IPS-15b (cell line): ENCODE measurements around the gene SBNO2.

Experiments used
- H3K27me3 ChIP-seq: one replicate; pipeline ENCODE4 v1.6.1; 2013; ENCODE audit warnings: low read length; ENCODE audit not compliant: control insufficient read depth, insufficient read depth
- H3K36me3 ChIP-seq: one replicate; pipeline ENCODE4 v1.6.1; 2013; ENCODE audit warnings: low read length; ENCODE audit not compliant: control insufficient read depth, insufficient read depth
- H3K4me1 ChIP-seq: one replicate; pipeline ENCODE4 v1.6.1; 2013; ENCODE audit warnings: mild to moderate bottlenecking, low read length; ENCODE audit not compliant: control insufficient read depth, insufficient read depth
- H3K4me3 ChIP-seq: one replicate; pipeline ENCODE4 v1.5.1; 2013; ENCODE audit warnings: low read depth, low read length
- H3K9ac ChIP-seq: one replicate; pipeline ENCODE4 v1.6.1; 2013; ENCODE audit warnings: low read depth, mild to moderate bottlenecking, low read length
- H3K9me3 ChIP-seq: one replicate; pipeline ENCODE4 v1.6.1; 2013; ENCODE audit warnings: mild to moderate bottlenecking, low read length; ENCODE audit not compliant: control insufficient read depth, insufficient read depth

SBNO2 gene

GRCh38 chr19:1107661-1108261 lies 66.3 kb downstream of the SBNO2 start:
- H3K36me3 ChIP-seq: peaks cover 51% of the 10 kb centered on the region
- no peaks in the 10 kb centered on the region for H3K4me1 ChIP-seq
- H3K27me3 ChIP-seq: no peaks in the 10 kb centered on the region
- H3K4me3 ChIP-seq: no peak overlapping the region
- H3K9ac ChIP-seq: no peak overlapping the region
- no peaks in the 10 kb centered on the region for H3K9me3 ChIP-seq

GRCh38 chr19:1106841-1107660 lies 67.0 kb downstream of the SBNO2 start:
- no peak overlapping the region for H3K9ac ChIP-seq

GRCh38 chr19:1105873-1106840 lies 67.9 kb downstream of the SBNO2 start:
- Histone ChIP-seq H3K4me3 (no peak overlapping the region), H3K27me3 (no peaks in the 10 kb centered on the region), H3K9me3 (no peaks in the 10 kb centered on the region), H3K4me1 (peaks cover 2% of the 10 kb centered on the region), H3K36me3 (peaks cover 46% of the 10 kb centered on the region), H3K9ac (no peak overlapping the region)

More at GRCh38 chr19:1106841-1107660, 67.0 kb downstream of the SBNO2 start:
- no peak overlapping the region for H3K4me3 ChIP-seq
- H3K27me3 ChIP-seq: no peaks in the 10 kb centered on the region
- peaks cover 51% of the 10 kb centered on the region for H3K36me3 ChIP-seq
- no peaks in the 10 kb centered on the region for H3K9me3 ChIP-seq
- H3K4me1 ChIP-seq: no peaks in the 10 kb centered on the region

- Histone ChIP-seq H3K27me3 (no peaks in the 10 kb centered on the region), H3K9ac (peak overlapping the region; percentile 79), H3K4me3 (peak overlapping the region; percentile 75), H3K4me1 (peaks cover 2% of the 10 kb centered on the region), H3K36me3 (peaks cover 39% of the 10 kb centered on the region), H3K9me3 (no peaks in the 10 kb centered on the region)
Observed at GRCh38 chr19:1105008-1105872, 68.8 kb downstream of the SBNO2 start.

- Histone ChIP-seq H3K9me3 (no peaks in the 10 kb centered on the region), H3K4me1 (peaks cover 2% of the 10 kb centered on the region), H3K27me3 (no peaks in the 10 kb centered on the region), H3K9ac (peak overlapping the region; percentile 79), H3K36me3 (peaks cover 32% of the 10 kb centered on the region), H3K4me3 (peak overlapping the region; percentile 75)
Observed at GRCh38 chr19:1104311-1105007, 69.6 kb downstream of the SBNO2 start.

- H3K27me3 ChIP-seq: no peaks in the 10 kb centered on the region
- H3K4me3 ChIP-seq: peak within 1 kb of the TSS; percentile 75
- H3K9me3 ChIP-seq: no peaks in the 10 kb centered on the region
- H3K9ac ChIP-seq: peak within 1 kb of the TSS; percentile 79
- H3K36me3 ChIP-seq: peaks cover 26% of the 10 kb centered on the region
- peaks cover 2% of the 10 kb centered on the region for H3K4me1 ChIP-seq
Observed at GRCh38 chr19:1103708-1104310, 70.3 kb downstream of the SBNO2 start, which contains the start of gene GPX4. GPX4 (plus strand) TSS chr19:1103994; CDS start chr19:1104044, 50 bp downstream.

- no peak overlapping the region for H3K9ac ChIP-seq
- no peaks in the 10 kb centered on the region for H3K27me3 ChIP-seq
- no peaks in the 10 kb centered on the region for H3K9me3 ChIP-seq
- peaks cover 2% of the 10 kb centered on the region for H3K4me1 ChIP-seq
- H3K4me3 ChIP-seq: peak overlapping the region; percentile 50
- peaks cover 23% of the 10 kb centered on the region for H3K36me3 ChIP-seq
Observed at GRCh38 chr19:1103132-1103707, 70.8 kb downstream of the SBNO2 start.

GRCh38 chr19:1102407-1103131 lies 71.5 kb downstream of the SBNO2 start:
- Histone ChIP-seq H3K36me3 (peaks cover 20% of the 10 kb centered on the region), H3K9me3 (no peaks in the 10 kb centered on the region), H3K4me1 (peaks cover 2% of the 10 kb centered on the region), H3K27me3 (no peaks in the 10 kb centered on the region), H3K9ac (no peak overlapping the region), H3K4me3 (no peak overlapping the region)

- no peak overlapping the region for H3K9ac ChIP-seq
- H3K4me3 ChIP-seq: no peak overlapping the region
Observed at GRCh38 chr19:1101337-1101698, 72.8 kb downstream of the SBNO2 start.

More at GRCh38 chr19:1101337-1101698, 72.8 kb downstream of the SBNO2 start:
- Histone ChIP-seq H3K9me3 (no peaks in the 10 kb centered on the region), H3K4me1 (peaks cover 2% of the 10 kb centered on the region), H3K36me3 (peaks cover 9% of the 10 kb centered on the region), H3K27me3 (no peaks in the 10 kb centered on the region)
